Motor neuron (in vitro differentiated cells): ENCODE results near the gene DYNLT2. TPM values are rescaled to one million over a fixed set of nuclear protein-coding genes. Genes with fewer than 3 reads are reported as not detected.

Experiments used
- ATAC-seq, 8 experiments: fragments of 200-7000 bp; cut with Tn5 transposase; replicated peaks in 6 of 8; 2 replicates each; pipeline ENCODE4 v1.8.0; 2021; ENCODE audit warnings: mild to moderate bottlenecking in 8 of 8, moderate library complexity in 8 of 8
- H3K27ac ChIP-seq, 2 donors: fragments of 250-450 bp; sonication (Bioruptor Pico); 2 replicates each; pipeline ENCODE4 v1.9.0; 2021; ENCODE audit warnings: antibody characterized with exemption in 2 of 2, mild to moderate bottlenecking in 2 of 2, moderate library complexity in 1 of 2
- H3K4me1 ChIP-seq, 2 donors: fragments of 250-450 bp; sonication (Bioruptor Pico); replicated peaks in 1 of 2; 2 replicates each; pipeline ENCODE4 v1.6.1; 2021; ENCODE audit warnings: antibody characterized with exemption in 2 of 2, mild to moderate bottlenecking in 2 of 2, moderate library complexity in 1 of 2
- H3K4me3 ChIP-seq, 5 donors: fragments of 250-450 bp; sonication (Bioruptor Pico); 2 replicates each; pipeline ENCODE4 v1.9.0; 2021; ENCODE audit warnings: antibody characterized with exemption in 5 of 5, mild to moderate bottlenecking in 5 of 5, moderate library complexity in 4 of 5
- WGBS, 10 experiments: fragments of 450-650 bp; shearing (Covaris generic); methylation state at CpG; one replicate each; pipeline ENCODE4 v1.0.0; 2022; 5-methylcytosine and 5-hydroxymethylcytosine counted together
- in situ Hi-C, 9 experiments: fragments of 400-800 bp; cut with MboI; loops; one replicate each; pipeline ENCODE4 v1.15.0; 2021; ENCODE audit warnings: low sequenced_read_pairs in 9 of 9, low pct_unique_long_range_greater_than_20kb in 2 of 9; ENCODE audit not compliant: unreplicated experiment in 9 of 9
- total RNA-seq, 8 experiments: library from RNA; unstranded; fragments of 300-600 nt; gene quantifications; 2 replicates each; pipeline versions ENCODE4 v1.2.3 to v1.2.4, GENCODE V29; 2022

Gene DYNLT2
- total RNA-seq, 8 experiments from 2014 or later: 2.3 to 4.6 (median 3.5) TPM

- ATAC-seq: peak; percentile 92 to 95 (median 94)
- H3K27ac ChIP-seq: peak overlapping the region; percentile 43 to 85
- peaks cover 8 to 20% of the 10 kb centered on the region in 2 donors for H3K4me1 ChIP-seq
- WGBS, 10 experiments: 0 to 1% (median 0%) methylated on average over 5 to 34 of the region's 61 CpGs; no CpG with 5 or more reads in 4 of the 10 experiments
- peak overlapping the region; percentile 26 to 39 (median 38) for H3K4me3 ChIP-seq
- in situ Hi-C loops: no loop called here
Observed at GRCh38 chr6:169789944-169790927, 38.9 kb upstream of the DYNLT2 start.

- no peak overlapping the region for H3K27ac ChIP-seq
- in situ Hi-C loops: no loop called here
- WGBS, 10 experiments: 0 to 93% (median 52%) methylated on average over 1 to 8 of the region's 24 CpGs; no CpG with 5 or more reads in 1 of the 10 experiments
- peaks cover 8 to 20% of the 10 kb centered on the region in 2 donors for H3K4me1 ChIP-seq
- no peak for ATAC-seq
- H3K4me3 ChIP-seq: peak overlapping the region; percentile 26 to 39 (median 38)
Observed at GRCh38 chr6:169789146-169789943, 38.0 kb upstream of the DYNLT2 start.

GRCh38 chr6:169788809-169789145 is 37.4 kb upstream of the DYNLT2 start:
- Histone ChIP-seq H3K27ac (no peak overlapping the region), H3K4me3 (no peak overlapping the region), H3K4me1 (peaks cover 8 to 20% of the 10 kb centered on the region in 2 donors)
- in situ Hi-C loops: no loop called here
- ATAC-seq: no peak
- 0 to 100% (median 100%) methylated on average over 1 to 4 of the region's 4 CpGs; no CpG with 5 or more reads in 5 of the 10 experiments for WGBS, 10 experiments

- 50 to 100% (median 78%) methylated on average over 1 to 7 of the region's 7 CpGs; no CpG with 5 or more reads in 1 of the 10 experiments for WGBS, 10 experiments
- in situ Hi-C loops: no loop called here
- Histone ChIP-seq H3K27ac (no peak overlapping the region), H3K4me1 (peaks cover 8 to 20% of the 10 kb centered on the region in 2 donors), H3K4me3 (no peak overlapping the region)
- ATAC-seq: no peak
Observed at GRCh38 chr6:169787797-169788196, 36.4 kb upstream of the DYNLT2 start.

GRCh38 chr6:169786349-169786748 is 35.0 kb upstream of the DYNLT2 start:
- in situ Hi-C loops: no loop called here
- no peak overlapping the region for H3K4me3 ChIP-seq
- H3K27ac ChIP-seq: no peak overlapping the region
- 51 to 90% (median 84%) methylated on average over 1 to 3 of the region's 5 CpGs; no CpG with 5 or more reads in 4 of the 10 experiments for WGBS, 10 experiments
- peaks cover 7 to 12% of the 10 kb centered on the region in 2 donors for H3K4me1 ChIP-seq
- no peak for ATAC-seq

GRCh38 chr6:169785566-169785965 is 34.2 kb upstream of the DYNLT2 start:
- ATAC-seq: no peak
- 76 to 90% (median 89%) methylated on average over 1 to 8 of the region's 9 CpGs; no CpG with 5 or more reads in 4 of the 10 experiments for WGBS, 10 experiments
- Histone ChIP-seq H3K4me1 (peaks cover 4 to 5% of the 10 kb centered on the region in 2 donors), H3K4me3 (no peak overlapping the region), H3K27ac (no peak overlapping the region)
- in situ Hi-C loops: no loop called here

- no peak overlapping the region for H3K4me3 ChIP-seq
- in situ Hi-C loops: no loop called here
- H3K4me1 ChIP-seq: peaks cover 3 to 4% of the 10 kb centered on the region in 2 donors
- WGBS, 10 experiments: 50 to 98% (median 85%) methylated on average over 1 to 8 of the region's 12 CpGs; no CpG with 5 or more reads in 3 of the 10 experiments
- ATAC-seq: no peak
- no peak overlapping the region for H3K27ac ChIP-seq
Observed at GRCh38 chr6:169784821-169785340, 33.5 kb upstream of the DYNLT2 start.

GRCh38 chr6:169783971-169784820 is 32.8 kb upstream of the DYNLT2 start:
- 0 to 100% (median 86%) methylated on average over 1 to 11 of the region's 23 CpGs; no CpG with 5 or more reads in 3 of the 10 experiments for WGBS, 10 experiments
- Histone ChIP-seq H3K4me1 (no peaks in the 10 kb centered on the region), H3K27ac (no peak overlapping the region), H3K4me3 (no peak overlapping the region)
- in situ Hi-C loops: no loop called here
- ATAC-seq: no peak

GRCh38 chr6:169783401-169783800 is 32.0 kb upstream of the DYNLT2 start:
- Histone ChIP-seq H3K4me1 (no peaks in the 10 kb centered on the region), H3K4me3 (no peak overlapping the region), H3K27ac (no peak overlapping the region)
- ATAC-seq: no peak
- in situ Hi-C loops: no loop called here
- 86 to 100% methylated on average over 1 of the region's 9 CpGs; no CpG with 5 or more reads in 8 of the 10 experiments for WGBS, 10 experiments

- in situ Hi-C loops: no loop called here
- 80 to 100% (median 83%) methylated on average over 1 to 6 of the region's 8 CpGs; no CpG with 5 or more reads in 5 of the 10 experiments for WGBS, 10 experiments
Observed at GRCh38 chr6:169782966-169783365, 31.6 kb upstream of the DYNLT2 start.

GRCh38 chr6:169780571-169781091 is 29.3 kb upstream of the DYNLT2 start:
- Histone ChIP-seq H3K4me1 (no peaks in the 10 kb centered on the region), H3K4me3 (no peak overlapping the region), H3K27ac (no peak overlapping the region)
- in situ Hi-C loops: no loop called here
- 77 to 100% (median 95%) methylated on average over 1 to 11 of the region's 11 CpGs; no CpG with 5 or more reads in 2 of the 10 experiments for WGBS, 10 experiments
- no peak for ATAC-seq

More at GRCh38 chr6:169782966-169783365, 31.6 kb upstream of the DYNLT2 start:
- H3K4me3 ChIP-seq: no peak overlapping the region
- no peak for ATAC-seq
- no peaks in the 10 kb centered on the region for H3K4me1 ChIP-seq
- H3K27ac ChIP-seq: no peak overlapping the region

GRCh38 chr6:169779896-169780295 is 28.5 kb upstream of the DYNLT2 start:
- no peak for ATAC-seq
- in situ Hi-C loops: no loop called here
- H3K4me1 ChIP-seq: no peaks in the 10 kb centered on the region
- H3K27ac ChIP-seq: no peak overlapping the region
- H3K4me3 ChIP-seq: no peak overlapping the region
- 51 to 94% (median 82%) methylated on average over 1 to 5 of the region's 5 CpGs; no CpG with 5 or more reads in 1 of the 10 experiments for WGBS, 10 experiments
